H9 (cell line): ENCODE results near the gene PTPN11. TPM values are rescaled to one million over a fixed set of nuclear protein-coding genes. Genes with fewer than 3 reads are reported as not detected.
A peak's percentile ranks its signal among the peaks of the same experiment; 100 is the strongest.

Experiments used
- DNase-seq: peaks from one replicate; pipeline ENCODE4 v3.0.0-alpha.2; 2017
- H2AFZ ChIP-seq: one replicate; pipeline ENCODE4 v1.6.1; 2013; ENCODE audit warnings: mild to moderate bottlenecking, low read length, control low read depth, moderate library complexity
- H2AK5ac ChIP-seq: 2 replicates; pipeline ENCODE4 v1.6.1; 2013; ENCODE audit warnings: low read length, control low read depth, mixed read lengths; ENCODE audit not compliant: insufficient read length
- H2BK120ac ChIP-seq: one replicate; pipeline ENCODE4 v1.6.1; 2013; ENCODE audit warnings: low read depth, mild to moderate bottlenecking, low read length, control low read depth, inconsistent platforms; ENCODE audit not compliant: poor library complexity, severe bottlenecking
- H2BK12ac ChIP-seq: 2 replicates; pipeline ENCODE4 v1.6.1; 2013; ENCODE audit warnings: low read length, control low read depth, mixed read lengths, low read depth; ENCODE audit not compliant: insufficient read length
- H2BK15ac ChIP-seq: 2 replicates; pipeline ENCODE4 v1.6.1; 2013; ENCODE audit warnings: low read depth, low read length, control low read depth
- H2BK20ac ChIP-seq: one replicate; pipeline ENCODE4 v1.6.1; 2013; ENCODE audit warnings: low read depth, mild to moderate bottlenecking, low read length, control low read depth, inconsistent platforms; ENCODE audit not compliant: poor library complexity, severe bottlenecking
- H2BK5ac ChIP-seq: 2 replicates; pipeline ENCODE4 v1.6.1; 2013; ENCODE audit warnings: low read length, control low read depth, mixed read lengths; ENCODE audit not compliant: insufficient read length
- H3K14ac ChIP-seq: 2 replicates; pipeline ENCODE4 v1.6.1; 2013; ENCODE audit warnings: low read length, control low read depth; ENCODE audit not compliant: insufficient read depth
- H3K18ac ChIP-seq: 2 replicates; pipeline ENCODE4 v1.6.1; 2013; ENCODE audit warnings: low read depth, mild to moderate bottlenecking, mixed read lengths, low read length, control low read depth; ENCODE audit not compliant: insufficient read length
- H3K23ac ChIP-seq: 2 replicates; pipeline ENCODE4 v1.6.1; 2013; ENCODE audit warnings: low read length, control low read depth, mixed read lengths, low read depth; ENCODE audit not compliant: insufficient read length
- H3K23me2 ChIP-seq: 2 replicates; pipeline ENCODE4 v1.6.1; 2013; ENCODE audit warnings: low read depth, mild to moderate bottlenecking, mixed read lengths, low read length, control low read depth; ENCODE audit not compliant: insufficient read length, poor library complexity, severe bottlenecking
- H3K27ac ChIP-seq: 2 replicates; pipeline ENCODE4 v1.5.1; 2013; ENCODE audit warnings: low read length, control low read depth, mixed read lengths, low read depth; ENCODE audit not compliant: insufficient read length
- H3K27me3 ChIP-seq: 2 replicates; pipeline ENCODE4 v1.6.1; 2013; ENCODE audit warnings: low read length, control low read depth, inconsistent platforms; ENCODE audit not compliant: insufficient read depth
- H3K4ac ChIP-seq: 2 replicates; pipeline ENCODE4 v1.6.1; 2013; ENCODE audit warnings: low read depth, mild to moderate bottlenecking, control low read depth, inconsistent platforms, low read length, moderate library complexity
- H3K4me1 ChIP-seq: 2 replicates; pipeline ENCODE4 v1.6.1; 2013; ENCODE audit warnings: low read length, control low read depth, inconsistent platforms; ENCODE audit not compliant: insufficient read depth
- H3K4me2 ChIP-seq: 2 replicates; pipeline ENCODE4 v1.6.1; 2013; ENCODE audit warnings: low read length, control low read depth, mixed read lengths; ENCODE audit not compliant: insufficient read length, insufficient read depth
- H3K56ac ChIP-seq: 2 replicates; pipeline ENCODE4 v1.6.1; 2013; ENCODE audit warnings: low read depth, mild to moderate bottlenecking, mixed read lengths, low read length, control low read depth; ENCODE audit not compliant: insufficient read length
- H3K79me1 ChIP-seq: 2 replicates; pipeline ENCODE4 v1.6.1; 2013; ENCODE audit warnings: low read depth, mild to moderate bottlenecking, moderate library complexity, low read length, control low read depth, inconsistent platforms; ENCODE audit not compliant: insufficient read depth, poor library complexity, severe bottlenecking
- H3K79me2 ChIP-seq: 2 replicates; pipeline ENCODE4 v1.6.1; 2013; ENCODE audit warnings: low read length, control low read depth, inconsistent platforms; ENCODE audit not compliant: insufficient read depth
- H3K9ac ChIP-seq: 2 replicates; pipeline ENCODE4 v1.6.1; 2013; ENCODE audit warnings: low read length, control low read depth, mixed read lengths; ENCODE audit not compliant: insufficient read length; ENCODE audit errors: extremely low read depth
- H3K9me3 ChIP-seq: one replicate; pipeline ENCODE4 v1.6.1; 2013; ENCODE audit warnings: low read depth, low read length, inconsistent platforms; ENCODE audit not compliant: control insufficient read depth
- H3T11ph ChIP-seq: one replicate; pipeline ENCODE4 v1.6.1; 2013; ENCODE audit warnings: mild to moderate bottlenecking, low read length, control low read depth, inconsistent platforms
- H4K20me1 ChIP-seq: one replicate; pipeline ENCODE4 v1.6.1; 2013; ENCODE audit not compliant: control insufficient read depth, insufficient read length, insufficient read depth
- H4K5ac ChIP-seq: 2 replicates; pipeline ENCODE4 v1.6.1; 2013; ENCODE audit warnings: low read depth, mild to moderate bottlenecking, mixed read lengths, low read length, control low read depth; ENCODE audit not compliant: insufficient read length
- H4K8ac ChIP-seq: replicated peaks from 2 replicates; pipeline ENCODE4 v1.6.1; 2013; ENCODE audit warnings: low read length, control low read depth, mixed read lengths, low read depth; ENCODE audit not compliant: insufficient read length
- H4K91ac ChIP-seq: 2 replicates; pipeline ENCODE4 v1.6.1; 2013; ENCODE audit warnings: low read depth, mild to moderate bottlenecking, moderate library complexity, mixed read lengths, low read length, control low read depth; ENCODE audit not compliant: insufficient read length
- H3K27ac Mint-ChIP-seq, 3 experiments: 2 replicates in 2 of 3; 3 replicates in 1 of 3; pipeline ENCODE4 v1.8.0; 2020 to 2021; ENCODE audit warnings: mixed read lengths in 3 of 3, mild to moderate bottlenecking in 1 of 3, moderate library complexity in 1 of 3
- H3K27me3 Mint-ChIP-seq: 2 replicates; pipeline ENCODE4 v1.8.0; 2021; ENCODE audit warnings: low read depth, mild to moderate bottlenecking, moderate library complexity, mixed read lengths
- H3K36me3 Mint-ChIP-seq, 3 experiments: 2 replicates in 2 of 3; 3 replicates in 1 of 3; pipeline ENCODE4 v1.8.0; 2020 to 2021; ENCODE audit warnings: low read depth in 3 of 3, mixed read lengths in 3 of 3; ENCODE audit not compliant: insufficient read depth in 1 of 3
- H3K4me1 Mint-ChIP-seq, 2 experiments: 2 replicates each; pipeline ENCODE4 v1.8.0; 2020; ENCODE audit warnings: mixed read lengths in 2 of 2
- H3K4me3 Mint-ChIP-seq, 2 experiments: 2 replicates in 1 of 2; 3 replicates in 1 of 2; pipeline ENCODE4 v1.8.0; 2020 to 2021; ENCODE audit warnings: mild to moderate bottlenecking in 2 of 2, mixed read lengths in 2 of 2, moderate library complexity in 1 of 2
- H3K9me3 Mint-ChIP-seq, 2 experiments: 2 replicates in 1 of 2; 3 replicates in 1 of 2; pipeline ENCODE4 v1.8.0; 2020; ENCODE audit warnings: mild to moderate bottlenecking in 2 of 2, mixed read lengths in 2 of 2, moderate library complexity in 1 of 2
- CTCF ChIP-seq: fragments of 200-600 bp; sonication (generic); conservative IDR thresholded peaks from 3 replicates; pipeline ENCODE4 v1.8.0; 2021; ENCODE audit warnings: antibody characterized with exemption, mild to moderate bottlenecking
- WGBS: extraction: QIAGEN DNeasy Blood & Tissue Kit; methylation state at CpG from one replicate; pipeline ENCODE4 v1.1.7; 2013; ENCODE audit warnings: missing lambda C conversion rate, low lambda C conversion rate, mixed read lengths; ENCODE audit not compliant: insufficient read length; ENCODE audit errors: extremely low coverage; 5-methylcytosine and 5-hydroxymethylcytosine counted together
- total RNA-seq: library from RNA; stranded (reverse); gene quantifications from 2 replicates; pipeline ENCODE4 v1.2.1, GENCODE V29; 2021

The PTPN11 gene
- total RNA-seq, 1 experiment from 2014 or later: 112 TPM

- H2BK15ac ChIP-seq: no peak overlapping the region
- peak; percentile 14; the same call in 1 of the 3 replicates for TF ChIP-seq CTCF
- no peak overlapping the region for H3T11ph ChIP-seq
- H3K23ac ChIP-seq: no peak overlapping the region
- peak overlapping the region in 1 of 3 experiments; percentile 89; a peak in 4 of 7 replicates for H3K27ac Mint-ChIP-seq
- no peak overlapping the region for H2BK20ac ChIP-seq
- no peak overlapping the region for H2AK5ac ChIP-seq
- no peaks in the 10 kb centered on the region; a peak in 1 of 7 replicates for H3K36me3 Mint-ChIP-seq
- H2BK120ac ChIP-seq: no peak overlapping the region
- H3K4ac ChIP-seq: no peak overlapping the region
- no peak overlapping the region for H3K9ac ChIP-seq
- no peaks in the 10 kb centered on the region for H3K9me3 Mint-ChIP-seq
- no peak overlapping the region for H3K56ac ChIP-seq
- H3K79me1 ChIP-seq: no peaks in the 10 kb centered on the region
- H3K18ac ChIP-seq: peak overlapping the region; percentile 34
- no peaks in the 10 kb centered on the region for H3K9me3 ChIP-seq
- DNase-seq: peak; percentile 88
- no peak overlapping the region for H2BK12ac ChIP-seq
- H3K27me3 Mint-ChIP-seq: peaks cover 5% of the 10 kb centered on the region
- peak overlapping the region; percentile 85 for H4K8ac ChIP-seq
- H3K14ac ChIP-seq: no peak overlapping the region
- peaks cover 8 to 18% of the 10 kb centered on the region in 2 experiments for H3K4me1 Mint-ChIP-seq
- H3K23me2 ChIP-seq: no peaks in the 10 kb centered on the region
- no peaks in the 10 kb centered on the region for H4K20me1 ChIP-seq
- H3K27me3 ChIP-seq: no peaks in the 10 kb centered on the region
- no peak overlapping the region; a peak in 1 of 5 replicates for H3K4me3 Mint-ChIP-seq
- peaks cover 2% of the 10 kb centered on the region; the same call in 1 of the 2 replicates for H3K4me1 ChIP-seq
- no peak overlapping the region for H2AFZ ChIP-seq
- H4K5ac ChIP-seq: no peak overlapping the region
- H3K79me2 ChIP-seq: no peaks in the 10 kb centered on the region
- no peak overlapping the region for H3K4me2 ChIP-seq
- H3K27ac ChIP-seq: no peak overlapping the region
- whole genome bisulfite sequencing: no CpG with 5 or more reads among the region's 3 CpGs
- H2BK5ac ChIP-seq: no peak overlapping the region
- no peak overlapping the region for H4K91ac ChIP-seq
Measured at GRCh38 chr12:112537710-112538396, 119.1 kb downstream of the PTPN11 start.
